SKM-1 (cell line): ENCODE results near the gene MAPKAP1.
"Not testable (repeated sequence)": the region's sequence is repeated elsewhere in the genome, so short reads cannot be mapped to it uniquely, and the experiment has no call there.

Experiments used
- DNase-seq: peaks from one replicate; lab custom pipeline; 2025; ENCODE audit not compliant: unreplicated experiment; lab: John Stamatoyannopoulos, UW

MAPKAP1 gene

GRCh38 chr9:125421166-125421565 is 285.8 kb downstream of the MAPKAP1 start:
- no peak for DNase-seq

GRCh38 chr9:125418404-125418803 is 288.6 kb downstream of the MAPKAP1 start:
- DNase-seq = no peak

- no peak for DNase-seq
Measured at GRCh38 chr9:125416517-125416916, 290.5 kb downstream of the MAPKAP1 start.

GRCh38 chr9:125415583-125416460 is 291.2 kb downstream of the MAPKAP1 start:
- DNase-seq = no peak

- no peak for DNase-seq
Measured at GRCh38 chr9:125413579-125413978, 293.4 kb downstream of the MAPKAP1 start.

GRCh38 chr9:125412166-125412565 is 294.8 kb downstream of the MAPKAP1 start:
- no peak for DNase-seq

GRCh38 chr9:125411171-125411756 is 295.7 kb downstream of the MAPKAP1 start:
- DNase-seq = no peak

- no peak for DNase-seq
Measured at GRCh38 chr9:125410522-125410894, 296.5 kb downstream of the MAPKAP1 start.

- DNase-seq = no peak
Measured at GRCh38 chr9:125409637-125410521, 297.1 kb downstream of the MAPKAP1 start.

GRCh38 chr9:125409217-125409636 is 297.8 kb downstream of the MAPKAP1 start:
- DNase-seq = no peak

- no peak for DNase-seq
Measured at GRCh38 chr9:125407974-125408900, 298.8 kb downstream of the MAPKAP1 start.

GRCh38 chr9:125407432-125407973 is 299.5 kb downstream of the MAPKAP1 start:
- no peak for DNase-seq

- no peak for DNase-seq
Measured at GRCh38 chr9:125406810-125407087, 300.3 kb downstream of the MAPKAP1 start.

- DNase-seq = no peak
Measured at GRCh38 chr9:125405938-125406809, 300.8 kb downstream of the MAPKAP1 start.

- DNase-seq = no peak
Measured at GRCh38 chr9:125404733-125405132, 302.3 kb downstream of the MAPKAP1 start.

- DNase-seq = no peak
Measured at GRCh38 chr9:125400725-125401716, 306.0 kb downstream of the MAPKAP1 start.

GRCh38 chr9:125400232-125400631 is 306.8 kb downstream of the MAPKAP1 start:
- DNase-seq = not testable (repeated sequence)

- no peak for DNase-seq
Measured at GRCh38 chr9:125399666-125400065, 307.3 kb downstream of the MAPKAP1 start.
